ENCODE data around the gene EOMES.

GRCh38 chr3:27717200-27717852 is 4.8 kb downstream of the EOMES start:
- no peak for TF ChIP-seq EZH2 (IDR thresholded peaks at IDR 0.05; ENCODE audit: low read depth, unreplicated experiment)
- TF ChIP-seq CTCF (conservative IDR thresholded peaks at IDR 0.05; ENCODE audit: low read depth in 2 of 2), result no peak
- no peak for TF ChIP-seq POLR2AphosphoS5 (IDR thresholded peaks at IDR 0.05; ENCODE audit: low read depth)
- TF ChIP-seq REST (IDR thresholded peaks at IDR 0.05; ENCODE audit: unreplicated experiment), result no peak
- no peak for TF ChIP-seq JUNB (IDR thresholded peaks at IDR 0.05; ENCODE audit: unreplicated experiment)
- no peak for TF ChIP-seq ZNF331 (CRISPR knock-in tag; IDR thresholded peaks at IDR 0.05; ENCODE audit: low read depth)
- TF ChIP-seq EZH2phosphoT487 (IDR thresholded peaks at IDR 0.05; ENCODE audit: unreplicated experiment), result no peak
- TF ChIP-seq ETS1 (IDR thresholded peaks at IDR 0.05), result no peak
- TF ChIP-seq CREB1 (CRISPR knock-in tag; IDR thresholded peaks at IDR 0.05; ENCODE audit: low read depth), result no peak
- no peak for TF ChIP-seq STAT1 (IDR thresholded peaks at IDR 0.05; ENCODE audit: unreplicated experiment)
